ENCODE measurements around the gene NPAS2.

Gene NPAS2

DNA sequence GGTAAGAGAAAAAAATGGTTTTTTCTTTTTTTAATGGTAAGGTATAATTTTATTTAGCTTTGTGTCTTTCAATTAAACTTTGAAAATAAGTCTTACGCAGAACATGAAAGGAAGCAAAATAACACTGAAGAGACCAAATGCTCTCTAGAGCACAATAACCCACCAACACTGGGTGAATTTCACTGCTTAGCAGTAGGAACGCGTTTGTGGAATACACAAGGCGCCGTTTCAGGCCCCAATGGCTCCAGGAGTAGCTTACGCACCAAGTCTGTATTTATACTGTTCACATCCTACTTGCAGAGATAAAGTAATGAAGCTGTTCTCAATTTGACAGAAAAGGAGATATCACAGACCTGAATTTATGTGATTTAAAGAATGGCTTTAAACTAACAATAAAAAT lies 205.6 kb downstream of the NPAS2 start:
- no peak for DNase-seq

GRCh38 chr2:101026253-101026701 lies 206.3 kb downstream of the NPAS2 start:
- no peak for DNase-seq

GRCh38 chr2:101026923-101027469 lies 207.1 kb downstream of the NPAS2 start:
- no peak for DNase-seq

- DNase-seq = no peak
These were observed 207.9 kb downstream of the NPAS2 start for GRCh38 chr2:101027852-101028251.

DNA sequence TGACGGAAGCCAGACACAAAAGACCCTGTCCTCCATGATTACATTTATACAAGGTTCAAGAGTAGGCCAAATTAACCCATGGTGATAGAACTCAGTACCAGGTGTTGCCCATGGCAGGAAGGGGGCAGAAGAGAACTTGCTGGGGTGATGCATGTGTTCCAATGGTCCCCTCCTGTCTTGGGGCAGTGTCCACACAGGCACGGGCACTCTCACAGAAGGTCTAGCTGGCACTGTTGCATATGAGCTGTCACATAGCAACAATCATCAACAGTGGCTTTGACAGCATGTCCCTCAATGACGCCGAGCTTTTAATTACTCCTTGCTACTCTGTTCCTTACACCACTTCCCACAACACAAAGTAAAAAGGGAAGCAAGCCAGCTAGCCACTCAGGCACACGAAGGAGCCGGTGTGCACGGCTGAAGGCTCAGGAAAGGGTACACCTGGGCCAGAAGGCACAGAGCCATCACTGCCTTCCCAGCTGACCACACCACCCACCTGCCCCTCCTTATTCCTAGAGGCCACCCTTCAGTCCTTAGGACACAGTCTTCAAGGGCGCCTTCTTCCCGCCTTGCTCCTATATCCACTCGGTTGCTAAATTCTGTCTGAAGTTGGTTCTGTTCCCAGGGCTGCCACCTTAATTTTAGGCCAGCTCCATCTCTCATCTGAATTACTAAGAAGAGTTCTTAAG lies 211.1 kb downstream of the NPAS2 start:
- no peak for DNase-seq

DNA sequence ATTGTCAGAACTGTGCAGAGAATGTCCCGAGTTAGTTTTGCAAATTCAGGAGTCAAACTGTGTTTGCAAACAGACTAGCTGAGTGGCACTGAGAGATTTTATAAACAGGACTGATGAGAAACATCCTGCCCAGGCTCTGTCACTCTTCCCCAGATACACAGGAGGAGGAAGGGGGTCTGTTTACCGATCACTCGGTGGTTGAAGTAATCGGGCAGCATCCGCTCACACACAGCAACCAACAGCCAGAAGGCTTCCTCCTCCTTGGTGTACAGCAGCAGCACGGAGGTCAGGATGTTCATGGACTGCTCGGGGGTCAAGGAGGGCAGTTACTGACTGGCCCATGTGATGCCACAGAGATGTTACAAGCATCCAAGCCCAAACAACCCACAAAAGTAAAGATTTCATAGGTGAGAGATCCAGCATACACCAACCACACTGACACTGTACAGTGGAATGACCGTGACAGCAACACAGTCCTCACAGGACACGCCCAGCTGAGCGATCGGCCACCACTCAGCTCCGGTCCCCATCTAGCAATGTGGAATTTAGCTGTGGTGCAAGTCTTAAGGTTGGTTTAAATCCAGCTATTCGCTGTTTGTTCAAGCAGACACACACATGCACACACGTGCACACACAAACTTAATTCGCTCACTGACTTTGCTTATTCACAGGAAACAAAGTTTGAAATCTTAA lies 212.3 kb downstream of the NPAS2 start:
- no peak for DNase-seq

DNA sequence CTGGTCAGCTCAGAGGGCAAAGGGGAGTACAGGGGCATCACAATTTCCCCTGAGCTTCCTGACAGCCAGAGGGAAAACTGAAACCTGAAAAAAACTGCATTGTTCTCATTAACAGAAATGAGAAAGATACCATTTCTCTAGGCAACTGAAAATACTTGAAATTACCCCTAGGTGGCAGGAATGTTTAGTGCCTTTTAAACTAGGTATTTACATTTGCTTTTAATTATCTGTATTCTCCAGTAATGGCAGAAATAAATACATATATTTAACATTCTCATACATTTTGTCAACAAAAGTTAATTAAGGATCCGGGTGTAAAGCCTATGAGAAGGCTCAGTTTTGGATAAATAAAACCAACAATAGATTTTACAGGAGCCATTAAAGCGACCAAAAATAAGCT lies 216.6 kb downstream of the NPAS2 start:
- DNase-seq = no peak

- no peak for DNase-seq
These were observed 217.3 kb downstream of the NPAS2 start for GRCh38 chr2:101037161-101037755.

DNA sequence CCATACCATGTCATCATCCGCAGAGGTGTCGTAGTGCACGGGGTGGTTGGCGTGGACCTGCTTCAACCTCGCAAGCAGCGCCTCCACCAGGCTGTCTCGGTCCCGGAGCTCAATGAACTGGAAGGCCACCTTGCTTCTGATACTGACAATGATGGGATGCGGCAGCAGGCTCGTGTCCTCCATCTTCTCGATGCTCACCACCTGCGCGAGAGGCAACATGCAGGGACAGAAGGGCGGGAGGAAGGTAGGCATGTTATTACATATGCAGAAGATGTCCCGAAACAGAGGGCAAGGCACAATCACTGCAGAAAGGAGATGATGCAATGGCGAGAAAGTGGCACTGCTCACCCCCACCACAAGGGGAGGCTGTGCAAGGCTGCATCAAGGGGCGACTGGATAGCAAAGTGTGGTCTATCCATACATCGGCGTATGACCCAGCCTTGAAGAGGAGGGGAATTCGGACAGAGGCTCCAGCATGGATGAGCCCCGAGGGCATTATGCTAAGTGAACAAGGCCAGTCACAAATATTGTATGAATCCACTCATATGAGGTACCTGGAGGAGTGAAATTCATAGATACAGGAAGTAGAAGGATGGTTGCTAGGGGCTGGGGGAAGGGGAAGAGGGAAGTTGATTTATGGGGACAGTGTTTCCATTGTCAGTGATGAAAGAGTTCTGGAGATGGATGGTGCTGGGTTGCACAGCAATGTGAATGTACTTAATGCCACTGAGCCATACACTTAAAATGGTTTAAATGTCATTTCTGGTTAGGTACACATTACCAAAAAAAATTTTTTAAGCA lies 218.7 kb downstream of the NPAS2 start:
- no peak for DNase-seq

DNA sequence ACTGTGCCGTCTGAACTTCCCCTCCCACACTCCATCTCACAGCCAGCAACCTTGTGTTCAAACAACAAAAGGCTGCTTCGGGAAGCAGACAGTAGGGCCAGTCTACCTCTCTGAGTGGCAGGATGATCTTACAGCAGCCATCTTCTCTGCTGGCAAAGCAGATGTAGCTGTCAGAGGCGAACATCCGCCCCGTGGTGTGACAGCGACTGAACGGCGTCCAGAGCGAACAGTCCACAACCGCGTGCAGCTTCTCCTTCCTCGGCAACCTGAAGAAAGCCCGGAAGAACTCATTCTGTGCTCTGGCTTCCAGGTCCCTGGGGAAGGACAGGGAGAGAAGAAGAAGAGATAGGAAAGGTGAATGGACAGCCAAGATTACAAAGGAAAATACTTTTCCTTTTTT lies 220.1 kb downstream of the NPAS2 start:
- no peak for DNase-seq

- DNase-seq = no peak
These were observed 220.8 kb downstream of the NPAS2 start for GRCh38 chr2:101040761-101041160.

- no peak for DNase-seq
These were observed 221.5 kb downstream of the NPAS2 start for GRCh38 chr2:101041413-101041812.

DNA sequence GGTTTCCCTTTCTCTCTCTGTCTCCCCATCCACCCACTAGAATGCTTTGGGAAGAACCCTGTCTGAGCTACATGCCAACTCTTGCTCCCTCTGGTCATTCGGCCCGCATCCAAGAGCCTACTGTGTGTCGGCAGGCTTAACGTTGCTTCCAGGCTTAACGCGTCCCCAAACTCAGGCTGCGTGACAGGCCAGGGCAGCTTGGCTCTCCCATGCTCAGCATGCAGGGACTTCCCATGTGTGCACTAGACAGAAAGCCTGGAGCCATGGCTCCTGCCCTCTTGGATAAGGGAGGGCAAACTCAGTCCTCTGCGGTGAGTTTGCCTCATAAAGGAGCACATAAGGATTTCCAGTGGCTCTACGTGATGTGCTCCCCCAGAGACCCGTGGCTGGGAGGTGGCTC lies 225.4 kb downstream of the NPAS2 start:
- DNase-seq = no peak
